ENCODE results near the gene UPF2.
"Not testable (repeated sequence)": the region's sequence is repeated elsewhere in the genome, so short reads cannot be mapped to it uniquely, and the experiment has no call there.

UPF2 gene

DNA sequence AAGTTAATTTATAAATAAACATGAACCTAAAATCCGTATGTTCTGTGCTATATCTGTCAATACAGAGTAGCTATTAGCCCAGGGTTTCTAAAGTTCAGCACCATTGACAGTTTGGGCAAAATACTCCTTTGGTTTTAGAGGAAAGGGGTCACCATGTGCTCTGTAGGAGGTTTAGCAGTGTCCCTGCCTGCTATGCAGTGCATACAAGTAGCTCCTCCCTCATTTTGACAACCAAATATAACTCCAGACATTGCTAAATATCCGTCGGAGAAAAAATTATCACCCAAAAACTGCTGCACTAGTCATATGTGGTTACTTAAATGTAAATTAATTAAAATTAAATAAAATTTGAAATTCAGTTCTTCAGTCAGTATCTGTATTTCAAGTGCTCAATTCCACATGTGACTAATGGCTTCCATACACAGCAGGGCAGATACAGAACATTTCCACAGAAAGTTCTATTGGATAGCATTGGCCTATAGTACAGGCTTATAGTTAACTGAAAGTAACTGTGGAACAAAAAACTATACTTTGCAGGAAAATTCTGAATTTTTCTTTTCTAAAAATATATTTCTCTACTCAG, 6.4 kb downstream of the UPF2 start:
- no peak for DNase-seq

DNA sequence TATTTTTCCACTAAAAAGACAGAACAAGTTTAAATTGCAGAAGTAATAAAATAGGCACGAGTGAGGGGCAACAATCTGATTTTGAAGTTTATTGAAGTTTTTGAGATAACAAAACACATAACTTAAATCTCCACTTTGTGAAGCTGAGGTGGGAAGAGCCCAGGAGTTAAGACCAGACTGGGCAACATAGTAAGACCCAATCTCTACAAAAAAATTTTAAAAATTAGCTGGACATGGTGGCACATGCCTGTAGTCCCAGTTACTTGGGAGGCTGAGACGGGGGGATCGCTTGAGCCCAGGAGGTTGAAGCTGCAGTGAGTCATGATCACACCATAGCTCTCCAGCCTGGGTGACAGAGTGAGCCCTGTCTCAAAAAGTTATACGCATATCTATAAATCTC, 11.2 kb downstream of the UPF2 start:
- no peak for DNase-seq

DNA sequence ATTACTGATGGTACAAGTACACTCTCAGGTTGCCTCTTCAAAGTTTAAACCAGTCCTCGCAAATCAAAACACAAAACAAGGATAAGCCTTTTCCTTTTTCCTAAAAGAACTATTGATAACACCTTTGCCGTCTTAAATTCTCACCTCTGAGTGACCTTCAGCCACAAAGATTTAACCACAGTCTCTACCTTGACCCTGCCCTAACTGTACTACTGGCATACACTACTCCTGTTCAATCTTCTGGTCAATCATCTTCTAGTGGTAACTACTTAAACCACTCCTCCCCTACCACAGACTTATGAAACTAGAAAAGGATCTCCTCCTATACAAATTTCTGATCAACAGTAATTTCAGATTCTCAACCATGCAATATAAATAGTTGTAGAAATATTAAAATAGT, 15.1 kb downstream of the UPF2 start:
- no peak for DNase-seq

DNA sequence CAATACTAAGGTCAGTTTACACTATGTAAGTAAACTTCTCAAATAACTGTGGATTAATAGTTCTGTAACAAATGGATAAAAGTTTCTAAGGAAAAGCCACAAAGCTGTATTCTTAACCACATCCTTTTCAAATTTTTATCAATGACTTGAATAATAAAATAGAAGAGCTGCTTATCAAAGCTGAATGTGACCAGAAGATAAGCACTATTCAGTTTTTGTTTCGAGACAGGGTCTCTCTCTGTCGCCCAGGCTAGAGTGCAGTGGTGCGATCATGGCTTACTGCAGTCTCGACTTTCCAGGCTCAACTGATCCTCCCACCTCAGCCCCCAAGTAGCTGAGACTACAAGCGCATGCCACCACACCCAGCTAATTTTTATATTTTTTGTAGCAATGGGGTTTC, 17.0 kb downstream of the UPF2 start:
- no peak for DNase-seq

DNA sequence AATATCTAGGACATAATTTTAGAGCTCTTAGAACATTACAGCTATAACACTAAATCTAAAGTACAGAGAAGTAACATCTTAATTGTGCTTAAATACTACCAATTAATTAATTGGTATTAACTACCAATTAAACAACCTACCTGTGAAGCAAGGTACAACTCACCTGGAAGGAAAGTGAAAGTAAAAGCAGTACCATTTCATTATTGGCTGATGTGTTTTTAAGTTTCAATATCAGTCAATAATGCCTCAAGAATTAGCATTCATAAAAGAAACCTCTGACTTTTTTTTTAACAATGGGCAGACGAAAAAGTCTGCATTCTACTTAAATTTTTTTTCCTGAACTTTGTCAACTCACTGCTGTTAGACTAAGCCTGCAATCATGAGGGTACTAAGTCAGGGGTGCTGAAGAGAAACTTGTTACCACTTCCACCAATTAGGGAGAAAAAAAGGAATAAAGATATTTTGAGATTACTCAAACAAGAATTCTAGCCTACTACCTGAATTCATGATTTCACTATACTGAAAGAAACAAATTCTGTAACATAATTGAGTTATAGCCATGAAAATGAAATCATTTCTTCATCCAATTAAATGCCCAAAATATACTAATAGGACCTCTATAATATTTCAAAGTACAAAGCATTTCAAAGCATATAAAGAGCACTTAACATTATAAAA, 19.9 kb downstream of the UPF2 start:
- DNase-seq = no peak

DNA sequence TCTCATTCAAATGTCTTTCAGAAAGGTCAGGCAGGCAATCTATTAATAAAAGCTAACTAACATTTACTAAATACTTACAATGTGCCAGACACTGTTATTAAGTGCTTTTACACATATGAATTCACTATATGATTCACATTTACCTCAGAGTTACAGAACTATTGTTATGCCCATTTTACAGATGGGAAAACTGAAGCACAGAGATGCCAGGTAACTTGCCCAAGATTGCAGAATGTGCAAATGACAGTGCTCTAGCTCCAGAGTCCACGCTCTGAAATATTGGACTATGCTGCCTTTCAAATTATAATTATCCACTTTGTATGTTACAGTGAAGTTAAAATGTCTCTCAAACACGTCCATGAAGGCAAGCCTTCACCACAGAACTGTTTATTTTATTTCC, 22.0 kb downstream of the UPF2 start:
- no peak for DNase-seq

DNA sequence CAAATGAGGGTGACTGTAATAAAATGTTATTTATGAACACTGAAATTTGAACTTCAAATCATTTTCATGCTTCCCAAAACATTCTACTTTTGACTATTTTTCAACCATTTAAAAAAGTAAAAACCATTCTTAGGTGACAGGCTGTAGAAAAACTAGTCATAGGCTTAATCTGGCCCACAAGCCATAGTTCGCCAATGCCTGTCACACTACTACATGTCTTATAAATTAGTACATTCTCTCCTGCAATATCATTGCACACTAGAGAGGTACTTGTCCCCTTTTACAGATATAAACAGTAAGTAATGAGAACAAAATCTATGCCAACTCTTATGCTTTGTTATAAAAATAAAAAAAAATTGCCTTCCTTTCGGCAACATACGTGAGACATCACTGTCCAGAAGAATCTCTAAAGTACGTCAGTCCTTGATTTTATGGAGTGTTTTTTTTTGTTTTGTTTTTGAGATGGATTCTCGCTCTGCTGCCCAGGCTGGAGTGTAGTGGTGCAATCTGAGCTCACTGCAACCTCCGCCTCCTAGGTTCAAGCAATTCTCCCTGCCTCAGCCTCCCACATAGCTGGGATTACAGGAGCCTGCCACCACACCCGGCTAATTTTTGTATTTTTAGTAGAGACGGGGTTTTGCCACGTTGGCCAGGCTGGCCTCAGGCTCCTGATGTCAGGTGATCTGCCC, 23.2 kb downstream of the UPF2 start:
- DNase-seq = no peak

DNA sequence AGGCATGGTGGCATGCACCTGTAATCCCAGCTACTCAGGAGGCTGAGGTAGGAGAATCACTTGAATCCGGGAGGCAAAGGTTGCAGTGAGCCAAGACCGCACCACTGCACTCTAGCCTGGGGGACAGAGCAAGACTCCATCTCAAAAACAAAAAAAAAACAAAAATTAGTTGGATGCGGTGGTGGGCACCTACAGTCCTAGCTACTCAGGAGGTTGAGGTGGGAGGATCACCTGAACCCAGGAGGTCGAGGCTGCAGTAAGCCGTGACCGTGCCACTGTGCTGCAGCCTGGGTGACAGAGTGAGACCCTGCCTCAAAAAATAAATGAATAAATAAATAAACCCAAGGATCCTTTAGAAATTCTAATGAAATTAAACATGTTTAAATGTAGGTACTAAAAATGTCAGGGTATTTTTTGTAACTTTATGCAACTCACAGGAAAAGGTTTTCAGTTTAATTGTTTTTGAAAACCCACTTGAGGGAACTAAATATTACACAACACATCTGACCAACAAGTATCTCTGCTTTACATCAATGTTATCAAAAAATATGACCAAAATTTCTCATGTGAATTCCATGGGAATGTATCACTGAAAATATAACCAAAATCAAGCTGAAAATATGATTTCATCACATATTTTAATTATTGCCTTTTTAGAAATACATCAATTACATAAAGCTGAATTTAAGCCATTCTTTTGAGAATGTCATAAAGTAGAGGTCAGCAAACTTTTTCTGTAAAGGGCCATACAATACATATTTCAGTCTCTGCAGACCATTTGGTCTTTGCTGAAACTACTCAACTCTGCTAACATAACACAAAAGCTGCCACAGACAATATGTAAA, 23.9 kb downstream of the UPF2 start:
- no peak for DNase-seq

DNA sequence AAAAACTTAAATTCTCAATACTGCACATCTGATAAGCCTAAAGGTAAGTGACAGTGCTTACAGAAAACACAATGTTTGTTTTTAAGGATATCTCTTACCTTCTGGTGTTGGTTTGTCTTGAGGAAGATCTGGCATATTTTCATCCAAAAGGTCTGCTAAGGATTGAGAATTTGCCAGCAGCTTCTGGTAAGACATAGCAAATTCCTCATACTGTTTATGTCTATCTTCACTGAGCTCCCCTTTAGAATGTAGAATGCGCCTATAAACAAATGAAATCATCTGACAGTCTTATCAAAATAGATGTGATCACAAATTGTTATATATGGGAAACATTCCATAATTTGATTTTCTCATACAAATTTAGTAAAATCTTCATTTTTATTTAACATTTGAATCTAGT, 28.7 kb downstream of the UPF2 start:
- DNase-seq = no peak

DNA sequence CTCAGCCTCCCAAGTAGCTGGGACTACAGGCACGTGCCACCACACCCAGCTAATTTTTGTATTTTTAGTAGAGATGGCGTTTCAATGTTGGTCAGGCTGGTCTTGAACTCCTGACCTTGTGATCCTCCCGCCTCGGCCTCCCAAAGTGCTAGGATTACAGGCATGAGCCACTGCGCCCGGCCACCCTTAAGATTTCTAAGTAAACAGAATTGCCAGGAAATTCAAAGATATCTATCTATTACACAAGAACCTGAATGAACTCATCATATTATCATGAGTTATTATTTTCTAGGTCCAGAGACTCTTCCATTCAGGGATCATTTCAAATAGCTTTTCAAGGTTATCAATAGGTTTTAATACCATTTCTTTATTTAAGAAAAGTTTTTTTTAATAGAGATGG, 29.2 kb downstream of the UPF2 start:
- DNase-seq = not testable (repeated sequence)

DNA sequence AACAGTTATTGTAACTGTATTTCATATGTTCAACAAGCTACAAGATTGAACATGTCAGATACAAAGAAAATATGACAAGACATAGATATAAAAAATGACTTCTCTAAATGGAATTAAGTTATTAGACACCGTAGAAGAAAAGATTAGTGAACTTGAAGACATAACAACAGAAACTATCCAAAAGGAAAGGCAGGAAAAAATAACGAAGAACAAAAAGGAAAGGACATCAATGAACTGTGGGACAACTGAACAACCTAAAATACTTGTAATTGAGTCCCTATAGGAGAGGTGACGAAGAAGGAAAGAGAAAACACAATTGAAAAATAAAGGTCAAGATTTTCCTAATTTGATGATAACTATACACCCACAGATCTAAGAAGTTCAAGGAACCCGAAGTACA, 32.3 kb downstream of the UPF2 start:
- DNase-seq = no peak

DNA sequence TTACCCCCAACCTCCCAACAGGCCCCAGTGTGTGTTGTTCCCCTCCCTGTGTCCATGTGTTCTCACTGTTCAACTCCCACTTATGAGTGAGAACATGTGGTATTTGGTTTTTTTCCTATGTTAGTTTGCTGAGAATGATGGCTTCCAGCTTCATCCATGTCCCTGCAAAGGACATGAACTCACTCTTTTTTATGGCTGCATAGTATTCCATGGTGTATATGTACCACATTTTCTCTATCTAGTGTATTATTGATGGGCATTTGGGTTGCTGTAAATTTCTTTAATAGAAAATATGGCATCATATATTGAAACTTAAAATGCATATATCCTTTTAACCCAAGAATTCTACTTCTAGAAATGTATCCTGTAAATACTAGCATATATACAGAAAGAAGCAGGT, 33.8 kb downstream of the UPF2 start:
- DNase-seq = not testable (repeated sequence)

DNA sequence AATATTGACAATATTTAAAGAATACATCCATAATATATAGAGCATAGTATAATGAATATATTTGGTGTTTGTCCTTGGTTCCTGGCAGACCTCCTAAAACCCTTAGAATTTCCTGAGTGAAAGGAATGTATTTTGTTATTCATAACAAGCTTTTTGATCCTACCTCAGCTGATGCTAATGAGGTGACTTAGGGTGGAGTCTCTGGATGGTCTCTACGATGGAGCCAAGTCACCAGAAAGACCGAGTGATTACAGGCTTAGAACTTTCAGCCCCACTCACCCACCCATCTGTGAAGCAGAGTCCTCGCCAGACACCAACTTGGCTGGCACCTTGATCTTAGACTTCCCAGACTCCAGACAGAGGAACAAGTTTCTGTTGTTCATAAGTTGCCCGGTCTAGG, 35.9 kb downstream of the UPF2 start:
- no peak for DNase-seq

DNA sequence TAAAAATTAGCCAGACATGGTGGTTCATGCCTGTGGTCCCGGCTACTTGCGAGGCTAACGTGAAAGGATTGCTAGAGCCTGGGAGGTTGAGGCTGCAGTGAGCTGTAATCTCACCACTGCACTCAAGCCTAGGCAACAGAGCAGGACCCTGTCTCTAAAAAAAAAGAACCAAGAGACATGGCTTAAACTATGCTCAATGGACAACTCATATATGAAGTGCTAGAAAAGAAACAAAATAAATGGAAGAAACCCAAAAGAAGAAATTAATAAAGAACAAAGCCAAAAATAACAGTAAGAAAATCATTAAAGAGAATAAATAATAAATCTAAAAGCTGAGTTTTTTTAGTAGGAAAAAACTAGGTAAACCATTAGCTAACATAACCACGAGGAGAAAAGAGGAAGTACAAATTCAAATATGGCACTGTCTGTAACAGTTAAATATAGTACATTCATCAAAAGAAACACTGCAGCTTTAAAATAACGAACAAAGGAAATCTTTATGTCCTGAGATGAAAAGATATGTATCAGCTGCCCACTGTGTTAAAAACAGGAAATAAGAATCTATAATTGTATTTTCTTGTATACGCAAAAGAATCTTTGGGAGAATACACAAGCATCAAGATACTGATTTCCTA, 48.7 kb downstream of the UPF2 start:
- DNase-seq = no peak

DNA sequence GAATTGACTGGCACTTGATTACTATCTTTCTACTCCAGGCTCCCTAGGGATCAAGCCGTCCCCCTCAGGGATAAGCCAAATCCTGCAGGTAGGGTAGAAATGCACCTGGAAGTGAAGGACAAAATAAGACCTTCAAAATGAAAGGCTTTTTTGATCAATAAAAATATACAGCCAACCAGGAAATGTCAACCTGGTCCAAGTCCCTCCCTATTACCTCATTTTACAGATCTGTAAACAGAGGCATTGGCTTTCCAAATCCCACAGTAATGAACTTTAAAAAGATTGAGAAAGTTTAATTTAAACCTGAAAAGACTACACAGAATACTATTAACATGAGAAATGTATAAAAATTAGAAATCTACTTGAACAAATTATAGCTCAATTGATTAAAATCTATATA, 53.7 kb downstream of the UPF2 start:
- no peak for DNase-seq

DNA sequence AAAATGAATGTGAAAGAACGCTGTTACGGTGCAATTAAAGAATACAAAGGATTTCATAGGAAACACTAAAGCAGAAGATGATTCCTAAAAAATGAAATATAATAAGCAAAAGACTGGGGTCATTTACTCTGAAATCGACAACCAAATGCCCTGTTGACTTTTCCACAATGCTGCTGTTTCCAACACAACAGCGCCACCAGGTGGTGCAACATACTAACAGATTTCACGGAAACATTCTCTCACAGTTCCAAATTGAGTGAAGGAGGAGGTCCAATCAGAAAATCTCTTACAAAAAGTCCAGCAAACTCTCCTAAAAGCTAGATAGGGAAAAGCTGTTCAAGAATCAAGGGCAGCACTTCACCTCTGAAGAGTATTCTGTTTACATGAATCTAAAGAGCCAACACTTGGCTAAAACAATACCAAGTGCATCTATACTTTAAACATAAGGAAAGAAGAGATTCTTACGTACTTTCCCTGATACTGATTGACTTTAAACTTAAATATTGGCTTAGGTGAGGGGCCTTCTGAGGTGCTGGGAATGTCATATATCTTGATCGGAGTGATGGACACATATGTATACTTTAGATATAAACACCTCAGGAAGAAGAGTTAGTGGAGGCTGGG, 55.9 kb downstream of the UPF2 start:
- peak; percentile 60 for DNase-seq

DNA sequence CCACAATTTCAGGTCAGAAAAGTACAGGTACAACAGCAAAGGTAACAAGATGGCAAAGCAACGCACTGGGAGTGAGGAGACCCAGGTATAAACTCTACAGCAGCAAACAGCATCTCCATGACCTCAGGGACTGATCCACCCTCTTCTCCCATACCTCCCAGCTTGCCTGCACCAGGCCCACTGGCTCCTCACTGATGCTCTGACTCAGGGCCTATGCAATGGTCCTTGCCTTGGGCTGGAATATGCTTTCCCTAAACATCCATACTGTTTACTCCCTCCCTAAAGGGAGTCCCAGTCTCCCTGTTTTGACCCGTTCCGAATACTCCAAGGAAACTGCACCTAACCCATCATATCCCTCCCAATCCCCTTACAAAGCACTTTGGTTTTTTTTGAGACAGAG, 60.4 kb downstream of the UPF2 start:
- no peak for DNase-seq

DNA sequence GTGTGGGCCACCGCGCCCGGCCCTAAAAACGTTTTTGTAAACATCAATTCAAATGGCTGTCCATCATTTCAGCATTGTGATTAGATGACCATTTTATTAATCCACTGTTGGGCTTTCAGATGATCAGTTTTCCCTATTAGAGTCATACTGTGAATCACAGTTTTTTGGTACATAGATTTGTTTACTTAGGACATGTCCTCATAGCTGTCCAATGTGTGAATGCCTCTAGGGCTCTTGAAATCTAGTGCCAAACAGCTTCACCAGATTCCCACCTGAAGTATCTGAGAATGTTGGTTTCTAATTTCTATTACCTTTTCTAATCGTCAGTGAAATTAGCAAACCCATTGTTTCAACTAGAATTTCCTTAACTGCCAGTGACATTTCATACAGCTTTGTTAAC, 66.8 kb downstream of the UPF2 start:
- DNase-seq = no peak

DNA sequence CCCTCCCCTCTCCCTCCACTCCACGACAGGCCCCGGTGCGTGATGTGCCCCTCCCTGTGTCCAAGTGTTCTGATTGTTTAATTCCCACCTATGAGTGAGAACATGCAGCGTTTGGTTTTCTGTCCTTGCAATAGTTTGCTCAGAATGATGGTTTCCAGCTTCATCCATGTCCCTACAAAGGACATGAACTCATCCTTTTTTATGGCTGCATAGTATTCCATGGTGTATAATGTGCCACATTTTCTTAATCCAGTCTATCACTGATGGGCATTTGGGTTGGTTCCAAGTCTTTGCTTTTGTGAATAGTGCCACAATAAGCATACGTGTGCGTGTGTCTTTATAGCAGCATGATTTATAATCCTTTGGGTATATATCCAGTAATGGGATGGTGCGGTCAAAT, 70.1 kb downstream of the UPF2 start:
- not testable (repeated sequence) for DNase-seq

DNA sequence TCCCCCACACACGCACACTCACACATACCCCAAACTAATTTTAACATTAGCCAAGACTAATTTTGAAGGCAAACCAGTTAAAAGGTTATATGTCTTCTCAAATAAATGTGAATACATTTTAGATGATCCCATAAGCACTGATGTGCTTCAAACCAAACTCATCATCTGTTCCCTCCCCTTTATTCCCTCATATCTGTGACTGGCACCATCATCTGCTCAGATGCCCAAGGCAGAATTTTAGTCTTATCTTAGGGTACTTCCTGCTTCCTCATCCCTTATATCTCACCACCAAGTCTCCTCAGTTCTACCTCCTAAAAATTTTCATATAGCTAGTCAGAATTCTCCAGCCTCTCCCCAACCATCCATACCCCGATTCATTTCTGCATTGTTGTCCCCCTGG, 80.4 kb downstream of the UPF2 start:
- no peak for DNase-seq

DNA sequence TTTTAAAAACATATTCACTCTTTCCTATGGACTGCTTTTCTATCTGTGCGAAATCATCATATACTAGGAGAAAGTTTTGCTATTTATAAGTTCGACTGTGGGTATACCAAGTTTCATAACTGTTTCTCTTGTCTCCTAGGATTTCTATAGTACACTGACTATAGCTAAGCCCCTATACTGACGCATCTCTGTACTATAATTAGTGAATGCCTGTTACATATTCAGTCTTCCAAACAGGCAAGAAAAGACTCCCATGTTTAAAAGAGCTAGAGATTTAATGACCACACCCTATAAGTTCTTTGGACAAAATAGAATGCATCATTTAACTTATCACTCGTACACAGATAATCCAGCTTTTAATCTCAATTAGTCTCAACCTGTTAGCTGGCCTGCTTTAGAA, 80.8 kb downstream of the UPF2 start:
- DNase-seq = no peak

DNA sequence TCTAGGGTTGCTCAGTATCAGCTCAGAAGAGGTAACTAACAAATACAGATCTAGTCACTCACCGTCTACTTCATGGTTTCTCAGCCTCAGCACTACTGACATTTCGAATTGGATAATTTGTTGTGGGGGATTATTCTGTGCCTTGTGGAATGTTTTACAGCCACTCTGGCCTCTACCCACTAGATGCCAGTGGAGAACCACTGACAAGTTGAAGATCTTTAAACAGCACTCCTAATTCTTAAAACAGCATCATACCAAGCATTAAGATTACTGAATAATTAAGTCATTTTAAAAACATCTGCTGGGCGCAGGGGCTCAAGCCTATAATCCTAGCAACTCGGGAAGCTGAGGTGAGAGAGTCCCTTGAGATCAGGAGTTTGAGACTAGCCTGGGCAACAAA, 82.6 kb downstream of the UPF2 start:
- no peak for DNase-seq

DNA sequence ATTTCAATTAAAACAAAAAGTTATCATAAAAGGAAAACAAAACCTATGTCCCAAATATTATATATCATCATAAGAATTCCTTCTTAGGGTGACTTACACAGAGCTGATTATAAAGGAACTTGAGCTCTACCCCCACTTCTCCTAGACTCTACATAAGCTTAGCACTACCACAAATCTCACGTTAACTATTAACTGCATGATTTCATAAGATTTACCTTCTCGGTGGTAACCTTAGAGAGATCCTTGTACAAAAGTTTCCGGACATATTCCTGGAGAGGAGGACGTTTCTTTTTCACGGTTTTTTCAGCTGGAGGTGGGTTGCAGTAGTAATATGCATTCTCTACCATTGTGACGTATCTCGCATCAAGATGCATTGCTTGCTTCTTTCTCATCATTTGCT, 83.7 kb downstream of the UPF2 start:
- no peak for DNase-seq
